ENCODE measurements around the gene IFNB1.

- TF ChIP-seq POLR2A (IDR thresholded peaks at IDR 0.05) (no peak), CTCF (IDR thresholded peaks at IDR 0.05) (no peak)
Measured at GRCh38 chr9:21082671-21083070, 4.9 kb upstream of the IFNB1 start.

All from sigmoid colon (tissue), 3 donors.